GM12873 (cell line): ENCODE results near the gene ERBB2.
A peak's percentile ranks its signal among the peaks of the same experiment; 100 is the strongest.

ENCODE experiments used
- CTCF ChIP-seq: IDR thresholded peaks from 2 replicates; pipeline ENCODE4 v1.5.1; 2012; ENCODE audit warnings: low read depth, mild to moderate bottlenecking, moderate library complexity, low read length, control low read depth; ENCODE audit not compliant: insufficient read depth; ENCODE audit errors: missing control alignments

The ERBB2 gene

GRCh38 chr17:39722965-39723848, 23.3 kb downstream of the ERBB2 start:
- no peak for TF ChIP-seq CTCF

- TF ChIP-seq CTCF = no peak
Observed at GRCh38 chr17:39724731-39725130, 24.9 kb downstream of the ERBB2 start.

- no peak for TF ChIP-seq CTCF
Observed at GRCh38 chr17:39726617-39727016, 26.8 kb downstream of the ERBB2 start.

GRCh38 chr17:39727556-39727955, 27.7 kb downstream of the ERBB2 start:
- no peak for TF ChIP-seq CTCF

- TF ChIP-seq CTCF = no peak
Observed at GRCh38 chr17:39729280-39729851, 29.5 kb downstream of the ERBB2 start.

GRCh38 chr17:39730095-39730921, 30.4 kb downstream of the ERBB2 start, which contains the start of gene MIEN1:
MIEN1 (minus strand) TSS chr17:39730532; CDS start chr17:39730495, 37 bp downstream.
- TF ChIP-seq CTCF = peak; percentile 82

- no peak for TF ChIP-seq CTCF
Observed at GRCh38 chr17:39732586-39732985, 32.7 kb downstream of the ERBB2 start.
